ENCODE measurements around the gene HOXD9. TPM values are rescaled to one million over a fixed set of nuclear protein-coding genes. Genes with fewer than 3 reads are reported as not detected.

HOXD9 gene
- total RNA-seq, 1 experiment from 2014 or later, result not detected

- no peak overlapping the region for H3K18ac ChIP-seq (ENCODE audit: insufficient read length, low read depth, low read length)
- H3K4me1 Mint-ChIP-seq, result peaks cover 26 to 32% of the 10 kb centered on the region in 2 experiments
- H4K20me1 ChIP-seq (ENCODE audit: control insufficient read depth, insufficient read depth, insufficient read length), result no peaks in the 10 kb centered on the region
- H2BK120ac ChIP-seq (ENCODE audit: low read depth, low read length, poor library complexity, severe bottlenecking), result no peak overlapping the region
- H4K91ac ChIP-seq (ENCODE audit: insufficient read length, low read depth, low read length), result no peak overlapping the region
- WGBS (ENCODE audit: extremely low coverage, insufficient read length, low lambda C conversion rate), result no CpG with 5 or more reads among the region's 30 CpGs
- no peak overlapping the region for H2AFZ ChIP-seq (ENCODE audit: low read length)
- no peaks in the 10 kb centered on the region for H3K9me3 ChIP-seq (ENCODE audit: control insufficient read depth, low read depth, low read length)
- H3K23ac ChIP-seq (ENCODE audit: insufficient read length, low read depth, low read length), result no peak overlapping the region
- no peak overlapping the region for H3K27ac ChIP-seq (ENCODE audit: insufficient read length, low read depth, low read length)
- H3K4ac ChIP-seq (ENCODE audit: low read depth, low read length), result no peak overlapping the region
- H3K23me2 ChIP-seq (ENCODE audit: insufficient read length, low read depth, low read length, poor library complexity, severe bottlenecking), result peaks cover 5% of the 10 kb centered on the region
- no peak overlapping the region for H3T11ph ChIP-seq (ENCODE audit: low read length)
- H3K4me3 Mint-ChIP-seq, result peak overlapping the region in 1 of 2 experiments; percentile 76; a peak in 3 of 5 replicates
- no peak overlapping the region for H2AK5ac ChIP-seq (ENCODE audit: insufficient read length, low read length)
- H3K9ac ChIP-seq (ENCODE audit: extremely low read depth, insufficient read length, low read length), result no peak overlapping the region
- no peak overlapping the region for H3K14ac ChIP-seq (ENCODE audit: insufficient read depth, low read length)
- H2BK20ac ChIP-seq (ENCODE audit: low read depth, low read length, poor library complexity, severe bottlenecking), result no peak overlapping the region
- no peak overlapping the region for H2BK15ac ChIP-seq (ENCODE audit: low read depth, low read length)
- no peak overlapping the region for H3K56ac ChIP-seq (ENCODE audit: insufficient read length, low read depth, low read length)
- peak; percentile 48 for DNase-seq
- no peak overlapping the region for H2BK5ac ChIP-seq (ENCODE audit: insufficient read length, low read length)
- H3K27me3 Mint-ChIP-seq (ENCODE audit: low read depth), result peaks cover 99% of the 10 kb centered on the region
- peak overlapping the region; percentile 63 for H3K4me2 ChIP-seq (ENCODE audit: insufficient read depth, insufficient read length, low read length)
- H3K79me2 ChIP-seq (ENCODE audit: insufficient read depth, low read length), result no peaks in the 10 kb centered on the region
- H3K27ac Mint-ChIP-seq, result no peak overlapping the region
- no peak overlapping the region for H4K8ac ChIP-seq (replicated peaks; ENCODE audit: insufficient read length, low read depth, low read length)
- H4K5ac ChIP-seq (ENCODE audit: insufficient read length, low read depth, low read length), result no peak overlapping the region
- H2BK12ac ChIP-seq (ENCODE audit: insufficient read length, low read depth, low read length), result no peak overlapping the region
- H3K79me1 ChIP-seq (ENCODE audit: insufficient read depth, low read depth, low read length, poor library complexity, severe bottlenecking), result no peaks in the 10 kb centered on the region
- peaks cover 5 to 20% of the 10 kb centered on the region in 2 experiments for H3K9me3 Mint-ChIP-seq
- TF ChIP-seq CTCF (conservative IDR thresholded peaks at IDR 0.05), result no peak
- H3K36me3 Mint-ChIP-seq (ENCODE audit: insufficient read depth in 1 of 3, low read depth in 3 of 3), result no peaks in the 10 kb centered on the region; a peak in 2 of 7 replicates
- peaks cover 3% of the 10 kb centered on the region; the same call in 1 of the 2 replicates for H3K4me1 ChIP-seq (ENCODE audit: insufficient read depth, low read length)
- H3K27me3 ChIP-seq (ENCODE audit: insufficient read depth, low read length), result peaks cover 87% of the 10 kb centered on the region
These were observed 23.3 kb upstream of the HOXD9 start for GRCh38 chr2:176099159-176099727.

Measured in H9 (cell line).